ENCODE data around the gene CADPS.
"Not testable (repeated sequence)": the region's sequence is repeated elsewhere in the genome, so short reads cannot be mapped to it uniquely, and the experiment has no call there.

CADPS gene

DNA sequence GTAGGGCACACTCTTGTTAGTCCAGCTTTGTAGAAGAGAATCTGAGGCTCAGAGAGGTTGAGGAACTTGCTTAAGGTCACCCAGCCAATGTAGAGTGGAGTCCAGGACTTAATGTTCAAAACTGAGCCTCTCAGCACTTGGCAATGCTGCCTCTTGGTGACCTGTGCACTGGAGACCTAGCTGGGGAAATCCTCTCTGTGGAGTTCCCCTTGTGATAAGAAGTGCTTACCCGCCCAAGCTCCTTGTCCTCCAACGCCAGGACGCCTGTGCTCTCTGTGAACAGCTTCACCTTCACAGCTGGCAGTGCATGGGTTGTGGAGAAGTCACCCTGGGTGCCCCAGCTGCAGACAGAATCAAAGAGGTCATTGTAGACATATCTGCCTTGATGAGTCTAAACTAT, 282.8 kb downstream of the CADPS start:
- H3K4me3 ChIP-seq (ENCODE audit: low read depth in 1 of 2, low read length in 2 of 2), result no peak overlapping the region
- H3K36me3 ChIP-seq (ENCODE audit: control insufficient read depth in 1 of 2, insufficient read depth in 2 of 2, low read length in 2 of 2), result no peaks in the 10 kb centered on the region
- H3K27me3 ChIP-seq (ENCODE audit: control insufficient read depth in 1 of 2, insufficient read depth in 2 of 2, low read length in 2 of 2), result no peaks in the 10 kb centered on the region
- H3K4me1 ChIP-seq (ENCODE audit: control insufficient read depth in 1 of 2, insufficient read depth in 2 of 2, low read length in 2 of 2), result no peaks in the 10 kb centered on the region
- H3K9me3 ChIP-seq (ENCODE audit: control insufficient read depth in 1 of 2, low read length in 2 of 2), result no peaks in the 10 kb centered on the region
- no peak overlapping the region for H3K27ac ChIP-seq (ENCODE audit: low read depth, low read length)
- H3K9ac ChIP-seq (ENCODE audit: low read depth in 1 of 2, low read length in 2 of 2), result no peak overlapping the region

DNA sequence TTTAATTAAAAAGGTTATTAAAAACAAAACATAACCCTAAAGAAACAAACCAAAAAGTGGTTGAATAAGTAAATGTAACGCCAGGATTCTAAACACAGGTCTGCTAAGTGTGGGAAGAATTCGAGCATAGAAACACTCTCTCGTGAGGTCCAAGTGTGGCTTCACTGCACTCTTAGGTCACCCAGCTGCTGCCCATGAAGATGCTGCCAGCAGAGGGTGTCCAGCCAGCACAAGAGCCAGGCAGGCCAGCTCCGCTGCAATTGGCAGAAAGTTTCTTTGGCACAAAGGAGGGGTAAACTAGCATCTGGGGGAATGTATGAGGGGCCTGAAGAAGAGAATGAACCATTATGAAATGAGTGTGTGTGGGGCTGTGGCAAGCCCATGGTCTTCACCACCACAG, 286.1 kb downstream of the CADPS start:
- Histone ChIP-seq H3K4me3 (ENCODE audit: low read depth in 1 of 2, low read length in 2 of 2) (no peak overlapping the region), H3K27me3 (ENCODE audit: control insufficient read depth in 1 of 2, insufficient read depth in 2 of 2, low read length in 2 of 2) (no peaks in the 10 kb centered on the region), H3K36me3 (ENCODE audit: control insufficient read depth in 1 of 2, insufficient read depth in 2 of 2, low read length in 2 of 2) (no peaks in the 10 kb centered on the region), H3K9ac (ENCODE audit: low read depth in 1 of 2, low read length in 2 of 2) (no peak overlapping the region), H3K27ac (ENCODE audit: low read depth, low read length) (no peak overlapping the region), H3K9me3 (ENCODE audit: control insufficient read depth in 1 of 2, low read length in 2 of 2) (no peaks in the 10 kb centered on the region), H3K4me1 (ENCODE audit: control insufficient read depth in 1 of 2, insufficient read depth in 2 of 2, low read length in 2 of 2) (no peaks in the 10 kb centered on the region)

GRCh38 chr3:62587579-62588031, 287.6 kb downstream of the CADPS start:
- no peaks in the 10 kb centered on the region for H3K9me3 ChIP-seq (ENCODE audit: control insufficient read depth in 1 of 2, low read length in 2 of 2)
- H3K27me3 ChIP-seq (ENCODE audit: control insufficient read depth in 1 of 2, insufficient read depth in 2 of 2, low read length in 2 of 2), result no peaks in the 10 kb centered on the region
- H3K4me1 ChIP-seq (ENCODE audit: control insufficient read depth in 1 of 2, insufficient read depth in 2 of 2, low read length in 2 of 2), result no peaks in the 10 kb centered on the region
- no peaks in the 10 kb centered on the region for H3K36me3 ChIP-seq (ENCODE audit: control insufficient read depth in 1 of 2, insufficient read depth in 2 of 2, low read length in 2 of 2)
- H3K27ac ChIP-seq (ENCODE audit: low read depth, low read length), result no peak overlapping the region
- H3K9ac ChIP-seq (ENCODE audit: low read depth in 1 of 2, low read length in 2 of 2), result no peak overlapping the region
- H3K4me3 ChIP-seq (ENCODE audit: low read depth in 1 of 2, low read length in 2 of 2), result no peak overlapping the region

DNA sequence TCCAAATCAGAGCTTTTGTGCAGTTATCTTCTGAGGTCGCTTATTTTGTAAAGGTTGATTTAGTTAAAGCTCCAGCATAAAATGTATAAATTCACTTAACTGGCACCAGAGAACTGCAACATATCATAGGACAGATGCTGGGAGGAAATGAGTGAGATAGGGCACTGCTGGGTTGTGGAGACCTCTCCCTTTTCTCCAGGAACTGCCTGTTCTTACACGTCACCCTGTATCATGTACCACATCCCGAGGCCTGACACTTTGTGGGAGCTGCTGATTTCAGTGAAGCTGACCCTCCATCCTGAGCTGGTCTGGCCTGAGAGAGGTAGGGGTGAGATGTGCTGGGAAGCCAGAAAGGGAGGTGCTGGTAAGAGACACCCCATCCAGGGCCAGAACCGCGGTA, 288.0 kb downstream of the CADPS start:
- H3K9ac ChIP-seq (ENCODE audit: low read depth in 1 of 2, low read length in 2 of 2), result no peak overlapping the region
- H3K4me1 ChIP-seq (ENCODE audit: control insufficient read depth in 1 of 2, insufficient read depth in 2 of 2, low read length in 2 of 2), result no peaks in the 10 kb centered on the region
- no peaks in the 10 kb centered on the region for H3K36me3 ChIP-seq (ENCODE audit: control insufficient read depth in 1 of 2, insufficient read depth in 2 of 2, low read length in 2 of 2)
- H3K4me3 ChIP-seq (ENCODE audit: low read depth in 1 of 2, low read length in 2 of 2), result no peak overlapping the region
- H3K9me3 ChIP-seq (ENCODE audit: control insufficient read depth in 1 of 2, low read length in 2 of 2), result no peaks in the 10 kb centered on the region
- no peak overlapping the region for H3K27ac ChIP-seq (ENCODE audit: low read depth, low read length)
- H3K27me3 ChIP-seq (ENCODE audit: control insufficient read depth in 1 of 2, insufficient read depth in 2 of 2, low read length in 2 of 2), result no peaks in the 10 kb centered on the region

DNA sequence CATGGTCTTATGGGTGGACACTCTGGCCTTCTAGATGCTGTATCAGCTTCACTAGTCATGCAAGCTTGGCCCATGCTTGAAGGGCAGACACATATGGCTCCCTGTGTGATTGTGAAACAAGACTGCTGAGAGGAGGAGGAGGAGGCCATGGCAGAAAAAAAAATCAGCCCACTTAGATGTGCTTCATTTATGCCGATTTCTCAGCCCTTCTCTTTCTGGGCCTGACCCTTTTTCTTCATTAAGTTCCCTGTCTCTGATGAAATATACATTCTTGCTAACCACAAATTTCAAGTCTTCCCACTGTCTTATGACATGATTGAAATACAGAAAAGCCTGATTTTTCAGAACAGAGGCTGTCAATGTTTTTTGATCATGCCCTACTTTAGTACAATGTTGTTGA, 288.9 kb downstream of the CADPS start:
- no peaks in the 10 kb centered on the region for H3K4me1 ChIP-seq (ENCODE audit: control insufficient read depth in 1 of 2, insufficient read depth in 2 of 2, low read length in 2 of 2)
- H3K36me3 ChIP-seq (ENCODE audit: control insufficient read depth in 1 of 2, insufficient read depth in 2 of 2, low read length in 2 of 2), result no peaks in the 10 kb centered on the region
- no peak overlapping the region for H3K9ac ChIP-seq (ENCODE audit: low read depth in 1 of 2, low read length in 2 of 2)
- no peaks in the 10 kb centered on the region for H3K9me3 ChIP-seq (ENCODE audit: control insufficient read depth in 1 of 2, low read length in 2 of 2)
- H3K27me3 ChIP-seq (ENCODE audit: control insufficient read depth in 1 of 2, insufficient read depth in 2 of 2, low read length in 2 of 2), result no peaks in the 10 kb centered on the region
- H3K4me3 ChIP-seq (ENCODE audit: low read depth in 1 of 2, low read length in 2 of 2), result no peak overlapping the region
- no peak overlapping the region for H3K27ac ChIP-seq (ENCODE audit: low read depth, low read length)

- Histone ChIP-seq H3K9ac (ENCODE audit: low read depth in 1 of 2, low read length in 2 of 2) (no peak overlapping the region), H3K36me3 (ENCODE audit: control insufficient read depth in 1 of 2, insufficient read depth in 2 of 2, low read length in 2 of 2) (no peaks in the 10 kb centered on the region), H3K27ac (ENCODE audit: low read depth, low read length) (no peak overlapping the region), H3K9me3 (ENCODE audit: control insufficient read depth in 1 of 2, low read length in 2 of 2) (no peaks in the 10 kb centered on the region), H3K27me3 (ENCODE audit: control insufficient read depth in 1 of 2, insufficient read depth in 2 of 2, low read length in 2 of 2) (no peaks in the 10 kb centered on the region), H3K4me1 (ENCODE audit: control insufficient read depth in 1 of 2, insufficient read depth in 2 of 2, low read length in 2 of 2) (no peaks in the 10 kb centered on the region), H3K4me3 (ENCODE audit: low read depth in 1 of 2, low read length in 2 of 2) (no peak overlapping the region)
Measured at GRCh38 chr3:62585861-62586260, 289.4 kb downstream of the CADPS start.

GRCh38 chr3:62584636-62585035, 290.6 kb downstream of the CADPS start:
- no peak overlapping the region for H3K9ac ChIP-seq (ENCODE audit: low read depth in 1 of 2, low read length in 2 of 2)
- H3K9me3 ChIP-seq (ENCODE audit: control insufficient read depth in 1 of 2, low read length in 2 of 2), result no peaks in the 10 kb centered on the region
- no peak overlapping the region for H3K27ac ChIP-seq (ENCODE audit: low read depth, low read length)
- H3K4me1 ChIP-seq (ENCODE audit: control insufficient read depth in 1 of 2, insufficient read depth in 2 of 2, low read length in 2 of 2), result no peaks in the 10 kb centered on the region
- H3K36me3 ChIP-seq (ENCODE audit: control insufficient read depth in 1 of 2, insufficient read depth in 2 of 2, low read length in 2 of 2), result no peaks in the 10 kb centered on the region
- no peak overlapping the region for H3K4me3 ChIP-seq (ENCODE audit: low read depth in 1 of 2, low read length in 2 of 2)
- no peaks in the 10 kb centered on the region for H3K27me3 ChIP-seq (ENCODE audit: control insufficient read depth in 1 of 2, insufficient read depth in 2 of 2, low read length in 2 of 2)

GRCh38 chr3:62582495-62583172, 292.6 kb downstream of the CADPS start:
- Histone ChIP-seq H3K9ac (ENCODE audit: low read depth in 1 of 2, low read length in 2 of 2) (no peak overlapping the region), H3K4me1 (ENCODE audit: control insufficient read depth in 1 of 2, insufficient read depth in 2 of 2, low read length in 2 of 2) (no peaks in the 10 kb centered on the region), H3K9me3 (ENCODE audit: control insufficient read depth in 1 of 2, low read length in 2 of 2) (peaks cover 0 to 6% of the 10 kb centered on the region in 2 donors), H3K27ac (ENCODE audit: low read depth, low read length) (no peak overlapping the region), H3K36me3 (ENCODE audit: control insufficient read depth in 1 of 2, insufficient read depth in 2 of 2, low read length in 2 of 2) (no peaks in the 10 kb centered on the region), H3K27me3 (ENCODE audit: control insufficient read depth in 1 of 2, insufficient read depth in 2 of 2, low read length in 2 of 2) (no peaks in the 10 kb centered on the region), H3K4me3 (ENCODE audit: low read depth in 1 of 2, low read length in 2 of 2) (no peak overlapping the region)

GRCh38 chr3:62580485-62580884, 294.7 kb downstream of the CADPS start:
- not testable (repeated sequence) for H3K27me3 ChIP-seq (ENCODE audit: control insufficient read depth in 1 of 2, insufficient read depth in 2 of 2, low read length in 2 of 2)

GRCh38 chr3:62577153-62577552, 298.1 kb downstream of the CADPS start:
- H3K27ac ChIP-seq (ENCODE audit: low read depth, low read length), result no peak overlapping the region
- H3K9ac ChIP-seq (ENCODE audit: low read depth in 1 of 2, low read length in 2 of 2), result no peak overlapping the region
- no peaks in the 10 kb centered on the region for H3K27me3 ChIP-seq (ENCODE audit: control insufficient read depth in 1 of 2, insufficient read depth in 2 of 2, low read length in 2 of 2)
- H3K9me3 ChIP-seq (ENCODE audit: control insufficient read depth in 1 of 2, low read length in 2 of 2), result peaks cover 0 to 9% of the 10 kb centered on the region in 2 donors
- no peaks in the 10 kb centered on the region for H3K36me3 ChIP-seq (ENCODE audit: control insufficient read depth in 1 of 2, insufficient read depth in 2 of 2, low read length in 2 of 2)
- H3K4me3 ChIP-seq (ENCODE audit: low read depth in 1 of 2, low read length in 2 of 2), result no peak overlapping the region
- no peaks in the 10 kb centered on the region for H3K4me1 ChIP-seq (ENCODE audit: control insufficient read depth in 1 of 2, insufficient read depth in 2 of 2, low read length in 2 of 2)

More at GRCh38 chr3:62580485-62580884, 294.7 kb downstream of the CADPS start:
- not testable (repeated sequence) for H3K9me3 ChIP-seq (ENCODE audit: control insufficient read depth in 1 of 2, low read length in 2 of 2); H3K36me3 ChIP-seq (ENCODE audit: control insufficient read depth in 1 of 2, insufficient read depth in 2 of 2, low read length in 2 of 2); H3K9ac ChIP-seq (ENCODE audit: low read depth in 1 of 2, low read length in 2 of 2); H3K4me1 ChIP-seq (ENCODE audit: control insufficient read depth in 1 of 2, insufficient read depth in 2 of 2, low read length in 2 of 2); H3K27ac ChIP-seq (ENCODE audit: low read depth, low read length); H3K4me3 ChIP-seq (ENCODE audit: low read depth in 1 of 2, low read length in 2 of 2)

Data from duodenal mucosa (tissue), 2 donors.